ENCODE data around the gene MYO1G. TPM values are rescaled to one million over a fixed set of nuclear protein-coding genes. Genes with fewer than 3 reads are reported as not detected.

The MYO1G gene
- total RNA-seq, 2 experiments from 2014 or later = 369 to 376 TPM

DNA sequence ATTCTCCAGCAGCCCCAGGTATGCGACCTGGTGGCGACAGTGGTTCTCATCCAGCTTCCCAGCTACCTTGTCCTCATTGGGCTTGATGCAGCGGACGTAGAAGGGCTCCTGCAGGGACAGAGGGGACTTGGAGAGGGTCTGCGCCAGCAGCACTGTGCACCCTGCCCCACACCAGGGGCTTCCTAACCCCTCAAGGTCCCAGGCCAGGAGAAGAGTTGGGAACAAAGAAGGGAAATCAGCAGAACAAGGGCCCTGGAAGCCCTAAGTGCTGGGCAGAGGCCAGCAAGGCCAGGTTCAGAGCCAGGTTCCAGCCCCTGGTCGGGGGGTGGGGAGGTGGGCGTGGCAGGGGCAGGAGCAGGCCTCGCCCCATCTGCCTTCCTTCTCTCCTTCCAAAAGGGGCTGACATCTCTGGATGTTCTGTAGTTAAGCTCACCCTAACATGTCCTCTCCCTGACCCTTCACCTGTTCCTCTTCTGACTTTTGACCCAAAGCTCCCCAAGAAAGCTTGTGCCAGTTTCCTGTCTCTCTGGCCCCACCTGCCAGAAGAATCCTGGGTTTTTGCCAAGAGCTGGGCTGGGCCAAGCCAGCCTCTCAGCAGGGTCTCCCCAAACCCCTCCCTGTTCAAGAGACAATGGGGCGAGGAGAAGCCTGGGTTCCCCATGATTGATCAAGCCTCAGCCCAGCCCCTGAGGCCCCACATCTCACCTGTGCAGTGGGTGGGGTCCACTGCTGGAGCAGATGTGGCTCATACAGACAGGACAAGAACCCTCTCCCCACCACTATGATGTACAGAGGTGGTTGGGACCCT lies 11.9 kb downstream of the MYO1G start:
- CTCF ChIA-PET = no interaction called here
- H3K36me3 Mint-ChIP-seq (ENCODE audit: low read depth) = peaks cover 78% of the 10 kb centered on the region

DNA sequence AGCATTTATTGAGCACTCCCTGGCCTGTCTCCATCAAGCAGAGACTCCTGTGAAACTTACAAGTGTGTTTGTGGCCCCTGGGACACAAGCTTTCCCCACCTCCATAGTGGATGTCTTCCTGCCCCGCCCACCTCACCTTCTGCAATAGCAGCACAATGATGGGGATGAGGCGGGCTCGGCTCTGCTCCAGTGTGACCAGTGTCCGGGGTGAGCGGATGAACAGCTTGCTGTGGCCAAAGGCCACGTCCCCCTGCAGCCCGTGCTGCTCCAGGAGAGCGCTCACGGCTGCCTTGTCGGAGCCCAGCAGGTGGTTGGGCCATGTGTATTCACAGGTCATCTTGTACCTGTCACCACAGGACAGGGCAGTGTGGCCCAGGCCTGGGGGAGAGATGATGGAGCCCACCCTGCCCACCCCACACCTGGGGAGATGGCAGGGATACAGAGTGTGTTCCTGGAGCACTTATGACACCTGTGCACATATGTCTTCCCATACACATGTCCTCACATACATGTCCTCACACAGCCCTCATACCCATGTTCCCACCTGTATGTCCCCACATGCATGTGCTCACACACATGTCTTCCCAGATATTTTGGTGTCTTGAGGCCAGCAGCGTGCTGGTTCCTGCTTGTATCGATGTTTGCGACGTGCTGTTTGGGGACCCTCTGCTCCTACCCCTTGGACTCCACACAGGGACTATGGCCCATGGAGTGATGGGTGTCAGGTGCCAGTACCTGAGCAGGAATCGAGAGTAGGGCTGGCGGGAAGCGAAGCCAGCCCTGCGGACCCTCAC lies 12.7 kb downstream of the MYO1G start:
- Mint-ChIP-seq H3K36me3 (ENCODE audit: low read depth) (peaks cover 70% of the 10 kb centered on the region), H3K27ac (no peak overlapping the region), H3K27me3 (no peaks in the 10 kb centered on the region), H3K4me3 (no peak overlapping the region), H3K9me3 (ENCODE audit: low read depth) (no peaks in the 10 kb centered on the region), H3K4me1 (peaks cover 2% of the 10 kb centered on the region)
- ATAC-seq (no peak), DNase-seq (peak; percentile 27)
- ChIA-PET CTCF (interaction anchor here (0.8 kb wide), 1 partner anchor 35 kb away, joined by 3 read pairs; no protein-coding TSS in a partner anchor), POLR2A (no interaction called here)
- intact Hi-C loops (cut with DNase I, micrococcal nuclease) = no loop called here

More for the DNA sequence above, 11.9 kb downstream of the MYO1G start:
- no peak for ATAC-seq
- DNase-seq = peak; percentile 27
- intact Hi-C loops (cut with DNase I, micrococcal nuclease) = no loop called here
- no peaks in the 10 kb centered on the region for H3K9me3 Mint-ChIP-seq (ENCODE audit: low read depth)
- H3K27ac Mint-ChIP-seq = peak overlapping the region; percentile 19
- no peaks in the 10 kb centered on the region for H3K27me3 Mint-ChIP-seq
- POLR2A ChIA-PET = no interaction called here
- H3K4me1 Mint-ChIP-seq = peaks cover 5% of the 10 kb centered on the region
- no peak overlapping the region for H3K4me3 Mint-ChIP-seq

DNA sequence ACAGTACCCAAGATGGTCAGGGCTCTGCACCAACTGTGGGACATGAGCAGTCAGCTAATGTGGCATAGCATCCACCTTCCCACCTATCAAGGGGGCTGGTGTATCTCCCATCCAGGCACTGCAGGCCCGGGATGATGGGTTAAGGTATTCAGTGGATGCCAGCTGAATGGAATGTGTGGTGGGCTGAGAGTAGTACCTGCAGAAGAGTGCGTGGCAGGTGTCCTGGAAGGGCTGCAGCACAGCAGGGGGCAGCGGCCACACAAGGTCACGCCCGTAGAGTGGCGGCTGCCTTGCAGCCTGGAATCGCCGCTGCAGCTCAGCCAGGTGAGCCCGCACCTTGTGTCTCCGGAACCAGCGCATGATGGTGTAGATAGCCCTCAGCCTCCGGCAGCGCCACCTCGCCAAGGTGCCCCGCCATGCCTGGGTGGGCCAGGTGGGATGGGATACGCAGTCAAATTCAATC lies 13.3 kb downstream of the MYO1G start:
- Mint-ChIP-seq H3K27ac (no peak overlapping the region), H3K36me3 (ENCODE audit: low read depth) (peaks cover 63% of the 10 kb centered on the region), H3K4me3 (no peak overlapping the region), H3K4me1 (peaks cover 4% of the 10 kb centered on the region), H3K9me3 (ENCODE audit: low read depth) (no peaks in the 10 kb centered on the region), H3K27me3 (no peaks in the 10 kb centered on the region)
- intact Hi-C loops (cut with DNase I, micrococcal nuclease) = no loop called here
- ChIA-PET POLR2A (interaction anchor here (2.6 kb wide), 1 partner anchor 8 kb away, joined by 11 read pairs; no protein-coding TSS in a partner anchor), CTCF (interaction anchor here (0.8 to 1.9 kb wide), 2 partner anchors 8 to 36 kb away, joined by 3 to 9 read pairs; no protein-coding TSS in a partner anchor)
- peak; percentile 18 for DNase-seq
- no peak for ATAC-seq

DNA sequence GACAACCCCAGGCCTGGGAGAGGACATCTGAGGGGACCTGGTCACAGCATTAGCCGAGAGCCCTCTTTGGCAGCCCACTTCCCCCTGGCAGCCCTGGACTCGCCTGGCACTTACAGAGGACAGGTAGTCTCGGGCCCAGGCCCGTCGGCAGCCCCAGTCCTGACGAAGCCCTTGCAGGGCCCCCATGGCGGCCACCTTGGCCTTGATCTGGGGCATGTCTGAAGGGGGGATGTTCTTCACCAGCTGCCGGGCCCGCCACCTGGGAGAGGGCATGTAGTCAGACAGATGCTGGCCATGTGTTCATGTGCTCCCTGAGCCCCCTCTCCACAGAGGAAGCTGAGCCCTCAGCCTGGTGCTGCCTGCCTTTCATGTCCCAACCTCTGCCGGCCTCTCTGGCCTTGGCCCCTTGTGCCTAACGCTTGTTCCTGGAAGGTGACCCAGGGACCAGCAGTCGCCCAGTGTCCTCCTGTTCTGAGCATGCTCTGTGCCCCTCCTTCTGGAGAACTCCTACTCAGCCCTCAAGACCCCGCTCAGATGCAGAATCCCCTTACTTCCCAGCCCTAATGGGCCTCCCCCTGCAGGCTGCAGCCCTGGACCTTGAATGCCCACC lies 13.9 kb downstream of the MYO1G start:
- ChIA-PET POLR2A (interaction anchor here (0.8 to 2.6 kb wide), 3 partner anchors 8 to 36 kb away, joined by 3 to 11 read pairs (median 3); no protein-coding TSS in a partner anchor), CTCF (interaction anchor here (0.6 to 1.9 kb wide), 4 partner anchors 9 to 325 kb away, joined by 3 to 9 read pairs (median 3); no protein-coding TSS in a partner anchor)
- peak; percentile 1 for ATAC-seq
- peak; percentile 33 for DNase-seq
- Mint-ChIP-seq H3K36me3 (ENCODE audit: low read depth) (peaks cover 58% of the 10 kb centered on the region), H3K9me3 (ENCODE audit: low read depth) (no peaks in the 10 kb centered on the region), H3K4me3 (no peak overlapping the region), H3K27me3 (no peaks in the 10 kb centered on the region), H3K27ac (no peak overlapping the region), H3K4me1 (peaks cover 9% of the 10 kb centered on the region)
- intact Hi-C loops (cut with DNase I, micrococcal nuclease) = no loop called here

DNA sequence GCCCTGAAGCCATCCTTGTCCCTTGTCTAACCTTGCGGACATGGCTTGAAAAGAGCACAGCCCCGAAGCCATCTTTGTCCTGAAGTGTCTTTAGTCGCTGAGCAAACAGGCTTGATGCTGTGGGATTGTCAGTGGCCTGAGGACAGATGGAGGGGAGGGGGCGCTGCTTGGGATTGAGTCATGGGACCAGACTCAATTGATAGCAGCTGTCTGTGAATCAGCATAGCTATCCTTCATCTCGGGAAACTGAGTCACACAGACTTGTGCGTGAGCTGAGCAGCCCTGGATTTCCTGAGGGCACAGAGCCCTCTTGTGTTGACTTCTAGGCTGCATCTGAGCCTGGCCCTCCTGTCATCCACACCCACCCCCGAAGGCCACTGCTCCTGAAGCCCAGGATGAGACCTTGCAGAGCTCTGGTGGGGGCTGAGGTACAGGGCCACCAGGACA lies 14.4 kb downstream of the MYO1G start:
- peak; percentile 54 for DNase-seq
- no peaks in the 10 kb centered on the region for H3K9me3 Mint-ChIP-seq (ENCODE audit: low read depth)
- intact Hi-C loops (cut with DNase I, micrococcal nuclease) = no loop called here
- H3K27ac Mint-ChIP-seq = no peak overlapping the region
- ATAC-seq = peak; percentile 15
- CTCF ChIA-PET = interaction anchor here (0.6 to 1.9 kb wide), 3 partner anchors 9 to 324 kb away, joined by 3 to 9 read pairs (median 3); no protein-coding TSS in a partner anchor
- H3K36me3 Mint-ChIP-seq (ENCODE audit: low read depth) = peaks cover 54% of the 10 kb centered on the region
- POLR2A ChIA-PET = interaction anchor here (0.8 to 2.6 kb wide), 4 partner anchors 8 to 115 kb away, joined by 3 to 11 read pairs (median 4); no protein-coding TSS in a partner anchor
- H3K27me3 Mint-ChIP-seq = no peaks in the 10 kb centered on the region
- no peak overlapping the region for H3K4me3 Mint-ChIP-seq
- peaks cover 14% of the 10 kb centered on the region for H3K4me1 Mint-ChIP-seq

DNA sequence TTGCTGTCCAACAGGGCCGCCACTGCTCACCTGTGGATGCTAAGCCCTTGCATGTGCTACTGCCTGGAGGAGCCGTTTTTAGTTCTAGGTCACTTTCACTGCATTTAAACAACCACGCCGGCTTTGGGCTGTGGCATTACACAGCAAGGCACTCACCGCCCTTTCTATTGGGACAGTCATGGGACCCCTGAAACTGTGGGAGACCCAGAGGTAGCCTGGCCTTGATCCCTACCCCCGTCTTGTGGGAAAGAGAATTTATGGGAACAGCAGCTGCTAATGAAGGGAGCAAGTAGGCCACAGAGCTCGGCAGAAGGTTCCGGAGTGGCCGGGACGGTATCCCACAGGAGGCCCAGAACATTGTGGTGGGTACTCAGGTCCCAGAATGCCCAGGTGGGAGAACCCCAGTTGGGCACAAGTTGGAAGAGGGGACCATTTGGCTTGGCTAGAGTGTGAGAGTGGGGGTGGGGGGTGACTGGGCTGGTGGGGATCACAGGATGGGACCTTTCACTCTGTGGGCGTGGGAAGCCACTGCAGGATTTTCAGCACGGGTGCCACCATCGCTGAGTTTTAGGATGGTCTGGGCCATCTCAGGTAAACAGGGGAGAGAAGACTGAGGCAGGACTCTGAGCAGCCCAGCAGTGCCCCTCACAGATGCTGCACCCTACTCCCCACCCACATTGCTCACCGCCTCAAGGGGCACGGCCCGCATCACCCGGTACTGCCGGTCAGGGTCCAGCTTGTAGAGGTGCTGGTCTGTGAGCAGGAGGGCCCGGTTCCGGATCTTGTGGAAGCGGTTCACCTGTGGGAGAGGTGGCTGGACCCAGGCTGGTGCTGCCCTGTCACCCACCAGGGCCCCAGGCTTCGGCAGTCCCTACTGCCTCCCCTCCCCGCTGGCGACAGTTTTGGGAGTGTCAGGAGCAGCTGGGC lies 15.2 kb downstream of the MYO1G start:
- ATAC-seq (no peak), DNase-seq (peak; percentile 31)
- CTCF ChIA-PET = interaction anchor here (0.9 to 1.9 kb wide), 3 partner anchors 10 to 173 kb away, joined by 3 to 9 read pairs (median 3); no protein-coding TSS in a partner anchor
- H3K27me3 Mint-ChIP-seq = no peaks in the 10 kb centered on the region
- POLR2A ChIA-PET = interaction anchor here (0.8 to 2.6 kb wide), 3 partner anchors 7 to 114 kb away, joined by 3 to 11 read pairs (median 4); no protein-coding TSS in a partner anchor
- no peak overlapping the region for H3K4me3 Mint-ChIP-seq
- H3K4me1 Mint-ChIP-seq = peaks cover 21% of the 10 kb centered on the region
- peaks cover 47% of the 10 kb centered on the region for H3K36me3 Mint-ChIP-seq (ENCODE audit: low read depth)
- intact Hi-C loops (cut with DNase I, micrococcal nuclease) = no loop called here
- H3K27ac Mint-ChIP-seq = no peak overlapping the region
- no peaks in the 10 kb centered on the region for H3K9me3 Mint-ChIP-seq (ENCODE audit: low read depth)

DNA sequence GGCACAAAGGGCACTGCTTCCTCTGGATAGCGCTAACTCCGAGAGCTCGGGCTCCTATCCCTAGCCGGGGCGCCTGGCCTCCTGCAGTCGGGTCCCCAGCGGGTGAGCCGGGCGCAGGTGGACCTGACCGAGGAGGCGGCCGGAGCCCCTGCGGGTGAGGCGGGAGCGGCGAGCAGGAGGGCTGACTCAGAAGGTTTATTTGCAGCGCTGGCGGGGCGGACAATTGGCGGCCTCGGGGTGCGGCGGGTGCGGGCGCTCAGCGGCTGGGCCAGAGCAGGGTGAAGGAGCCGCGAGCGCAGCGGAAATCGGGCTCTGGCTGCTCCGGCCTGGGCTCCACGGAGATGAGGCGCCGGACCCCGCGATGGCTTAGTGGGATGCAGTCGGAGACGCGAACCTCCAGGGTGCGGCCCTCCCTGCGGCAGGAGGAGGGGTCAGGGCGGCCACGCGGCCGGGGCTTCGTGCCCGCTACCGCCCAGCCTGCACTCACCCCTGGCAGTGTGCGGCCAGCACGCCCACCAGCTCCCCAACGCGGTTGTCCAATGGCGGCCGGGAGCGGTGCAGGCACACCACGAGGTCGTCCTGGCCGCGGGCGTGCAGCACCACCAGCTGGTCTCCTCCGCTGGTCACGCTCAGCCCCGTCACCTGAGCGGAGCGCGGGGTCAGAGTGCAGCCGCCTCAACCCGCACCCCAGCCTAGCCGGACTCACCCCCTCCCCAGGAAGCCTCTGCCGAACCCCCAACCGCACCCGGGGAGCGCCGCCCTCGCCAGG lies 16.1 kb downstream of the MYO1G start:
- ATAC-seq (no peak), DNase-seq (peak; percentile 35)
- Mint-ChIP-seq H3K36me3 (ENCODE audit: low read depth) (peaks cover 37% of the 10 kb centered on the region), H3K9me3 (ENCODE audit: low read depth) (no peaks in the 10 kb centered on the region), H3K27me3 (no peaks in the 10 kb centered on the region), H3K4me3 (no peak overlapping the region), H3K4me1 (peaks cover 20% of the 10 kb centered on the region), H3K27ac (no peak overlapping the region)
- ChIA-PET CTCF (interaction anchor here (0.6 to 0.9 kb wide), 2 partner anchors 173 to 277 kb away, joined by 3 to 7 read pairs; no protein-coding TSS in a partner anchor), POLR2A (interaction anchor here (2.6 kb wide), 1 partner anchor 11 kb away, joined by 11 read pairs; no protein-coding TSS in a partner anchor)
- intact Hi-C loops (cut with DNase I, micrococcal nuclease) = no loop called here

DNA sequence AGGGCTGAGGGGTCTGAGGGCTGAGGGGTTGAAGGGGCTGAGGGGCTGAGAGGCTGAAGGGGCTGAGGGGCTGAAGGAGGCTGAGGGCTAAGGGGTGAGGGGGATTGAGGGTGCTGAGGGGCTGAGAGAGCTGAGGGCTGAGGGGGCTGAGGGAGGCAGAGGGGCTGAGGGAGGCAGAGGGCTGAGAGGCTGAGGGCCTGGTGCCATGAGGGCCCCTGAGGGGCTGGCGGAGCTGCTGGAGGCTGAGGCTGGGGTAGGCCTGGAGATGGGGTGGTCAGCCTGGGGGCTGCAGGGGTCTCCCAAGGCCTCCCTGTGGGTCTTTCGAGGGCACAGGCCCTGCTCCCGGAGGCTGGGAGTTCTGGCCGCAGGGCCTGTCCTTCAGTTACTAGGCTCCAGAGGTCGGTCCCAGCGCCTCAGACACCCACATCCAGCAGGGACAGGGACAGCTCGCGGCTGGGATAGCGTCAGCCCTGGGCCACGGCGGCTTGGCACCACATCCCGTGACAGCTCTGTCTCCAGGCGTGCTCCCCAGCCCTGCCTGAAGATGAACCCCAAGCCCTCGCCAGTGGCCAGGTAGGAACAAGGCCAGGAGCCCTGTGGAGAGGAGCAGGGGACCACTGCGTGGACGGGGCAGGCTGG lies 16.9 kb downstream of the MYO1G start:
- no peaks in the 10 kb centered on the region for H3K27me3 Mint-ChIP-seq
- peaks cover 20% of the 10 kb centered on the region for H3K4me1 Mint-ChIP-seq
- POLR2A ChIA-PET = interaction anchor here (0.8 to 1.2 kb wide), 2 partner anchors 77 to 115 kb away, joined by 7 read pairs; no protein-coding TSS in a partner anchor
- peak; percentile 4 for ATAC-seq
- intact Hi-C loops (cut with DNase I, micrococcal nuclease) = no loop called here
- DNase-seq = peak; percentile 54
- H3K4me3 Mint-ChIP-seq = no peak overlapping the region
- no peak overlapping the region for H3K27ac Mint-ChIP-seq
- CTCF ChIA-PET = interaction anchor here (0.6 kb wide), 1 partner anchor 278 kb away, joined by 7 read pairs; no protein-coding TSS in a partner anchor
- H3K36me3 Mint-ChIP-seq (ENCODE audit: low read depth) = peaks cover 33% of the 10 kb centered on the region
- no peaks in the 10 kb centered on the region for H3K9me3 Mint-ChIP-seq (ENCODE audit: low read depth)

DNA sequence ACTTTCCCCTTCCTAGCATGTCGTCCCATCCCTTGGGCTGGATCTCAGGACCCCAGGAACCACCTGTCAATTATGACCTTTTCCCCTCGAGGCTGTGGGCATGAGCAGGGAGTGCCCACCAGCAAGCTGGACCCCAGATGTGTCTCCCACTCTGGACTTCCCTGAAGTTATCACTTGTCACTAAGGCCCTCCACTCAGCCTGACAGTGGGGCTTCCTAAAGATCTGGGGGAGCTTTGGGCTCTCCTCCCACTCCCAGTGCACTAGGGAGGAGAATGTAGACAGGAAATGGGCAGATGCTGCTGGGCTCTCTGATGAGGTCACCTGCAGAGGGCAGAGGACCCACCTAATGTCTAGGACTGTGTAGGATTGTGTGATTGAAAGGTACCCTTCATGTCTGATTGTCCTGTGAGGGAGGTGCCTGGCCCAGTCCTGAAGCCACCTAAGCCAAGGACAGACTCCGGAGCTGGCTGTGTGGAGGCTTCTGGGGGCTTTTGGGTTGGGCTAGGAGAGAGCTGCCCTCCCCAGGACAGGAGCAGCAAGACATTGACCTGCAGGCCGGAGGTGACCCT lies 18.7 kb downstream of the MYO1G start:
- DNase-seq (peak; percentile 25), ATAC-seq (peak; percentile 9)
- ChIA-PET CTCF (interaction anchor here (1.1 kb wide), 1 partner anchor 14 kb away, joined by 3 read pairs; no protein-coding TSS in a partner anchor), POLR2A (interaction anchor here (0.5 to 1.5 kb wide), 4 partner anchors 12 to 22 kb away, joined by 3 to 10 read pairs (median 3); no protein-coding TSS in a partner anchor)
- Mint-ChIP-seq H3K36me3 (ENCODE audit: low read depth) (peaks cover 20% of the 10 kb centered on the region), H3K27ac (peak overlapping the region; percentile 43), H3K4me1 (peaks cover 20% of the 10 kb centered on the region), H3K27me3 (no peaks in the 10 kb centered on the region), H3K9me3 (ENCODE audit: low read depth) (no peaks in the 10 kb centered on the region), H3K4me3 (no peak overlapping the region)
- intact Hi-C loops (cut with DNase I, micrococcal nuclease) = no loop called here

Measured in activated CD4-positive, alpha-beta T cell treated with anti-CD3 and anti-CD28 coated beads for 36 hours (primary cell).